Measurements from ENCODE around the gene TRIP12.
"Not testable (repeated sequence)": the region's sequence is repeated elsewhere in the genome, so short reads cannot be mapped to it uniquely, and the experiment has no call there.

TRIP12 gene

GRCh38 chr2:229920011-229920641, 1.7 kb downstream of the TRIP12 start:
- DNase-seq, result no peak

GRCh38 chr2:229917793-229918192, 4.0 kb downstream of the TRIP12 start:
- no peak for DNase-seq

- no peak for DNase-seq
These were observed 7.6 kb downstream of the TRIP12 start for GRCh38 chr2:229914171-229914570.

GRCh38 chr2:229910832-229911412, 10.9 kb downstream of the TRIP12 start:
- DNase-seq, result no peak

- DNase-seq, result no peak
These were observed 11.5 kb downstream of the TRIP12 start for GRCh38 chr2:229910147-229910831.

- no peak for DNase-seq
These were observed 12.7 kb downstream of the TRIP12 start for GRCh38 chr2:229909090-229909489.

GRCh38 chr2:229905601-229906000, 16.2 kb downstream of the TRIP12 start:
- DNase-seq, result no peak

- DNase-seq, result no peak
These were observed 18.8 kb downstream of the TRIP12 start for GRCh38 chr2:229903037-229903436.

GRCh38 chr2:229901819-229902218, 20.0 kb downstream of the TRIP12 start:
- DNase-seq, result no peak

GRCh38 chr2:229900514-229900913, 21.3 kb downstream of the TRIP12 start:
- DNase-seq, result not testable (repeated sequence)

GRCh38 chr2:229900012-229900411, 21.8 kb downstream of the TRIP12 start:
- no peak for DNase-seq

GRCh38 chr2:229899604-229900003, 22.2 kb downstream of the TRIP12 start:
- DNase-seq, result no peak

GRCh38 chr2:229896857-229897256, 25.0 kb downstream of the TRIP12 start:
- no peak for DNase-seq

GRCh38 chr2:229889023-229889422, 32.8 kb downstream of the TRIP12 start:
- no peak for DNase-seq

GRCh38 chr2:229888031-229888430, 33.8 kb downstream of the TRIP12 start:
- DNase-seq, result no peak

GRCh38 chr2:229887441-229887840, 34.4 kb downstream of the TRIP12 start:
- no peak for DNase-seq

GRCh38 chr2:229884775-229885699, 36.8 kb downstream of the TRIP12 start:
- DNase-seq, result no peak

- no peak for DNase-seq
These were observed 39.2 kb downstream of the TRIP12 start for GRCh38 chr2:229882583-229882982.

GRCh38 chr2:229880892-229881586, 40.8 kb downstream of the TRIP12 start:
- no peak for DNase-seq

- no peak for DNase-seq
These were observed 42.4 kb downstream of the TRIP12 start for GRCh38 chr2:229879191-229879950.

GRCh38 chr2:229875549-229875948, 46.3 kb downstream of the TRIP12 start:
- no peak for DNase-seq

- DNase-seq, result no peak
These were observed 47.2 kb downstream of the TRIP12 start for GRCh38 chr2:229874647-229875046.

All from NCI-H1092 treated with DMSO at 0.1 percent for 48 hours (cell line).